Measurements from ENCODE around the gene FASTKD3.
A peak's percentile ranks its signal among the peaks of the same experiment; 100 is the strongest.

The FASTKD3 gene

GRCh38 chr5:7877851-7878250 is 9.0 kb upstream of the FASTKD3 start:
- no peak for DNase-seq

DNA sequence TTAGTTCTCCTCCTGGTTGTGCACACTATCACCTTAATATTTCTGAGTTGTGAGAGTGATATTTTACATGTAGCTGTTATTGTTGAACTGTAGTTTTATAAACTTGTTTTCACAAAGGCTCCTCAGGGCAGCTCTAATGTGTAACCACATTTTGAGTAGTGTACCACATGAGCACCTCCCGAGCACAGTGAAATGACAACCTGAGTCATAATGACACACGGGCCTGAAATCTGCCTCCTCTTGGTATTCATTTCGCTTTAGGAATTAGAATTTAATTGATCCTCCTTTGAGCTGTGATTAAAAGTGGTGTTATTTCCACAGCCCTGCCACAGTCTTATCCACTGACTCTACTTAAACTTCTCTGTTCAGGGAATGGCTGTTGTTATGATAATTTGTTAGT is 8.0 kb upstream of the FASTKD3 start:
- no peak for DNase-seq

DNA sequence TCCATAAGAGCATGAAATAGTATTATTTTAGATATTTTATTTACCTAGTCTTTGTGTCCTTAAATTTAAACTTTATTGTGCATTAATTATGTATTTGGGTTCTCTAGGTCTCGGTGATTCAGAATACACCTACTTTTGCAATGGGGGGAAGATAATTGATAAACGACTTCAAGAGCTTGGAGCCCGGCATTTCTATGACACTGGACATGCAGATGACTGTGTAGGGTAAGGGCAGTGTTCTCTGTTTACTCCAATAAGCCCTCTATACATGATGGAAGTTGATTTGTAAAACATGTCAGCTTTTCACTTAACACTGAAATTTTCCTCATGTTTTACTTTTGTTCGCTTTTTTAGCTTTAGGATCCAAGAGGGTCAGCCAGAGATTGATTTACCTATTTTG is 6.3 kb upstream of the FASTKD3 start:
- no peak for DNase-seq

DNA sequence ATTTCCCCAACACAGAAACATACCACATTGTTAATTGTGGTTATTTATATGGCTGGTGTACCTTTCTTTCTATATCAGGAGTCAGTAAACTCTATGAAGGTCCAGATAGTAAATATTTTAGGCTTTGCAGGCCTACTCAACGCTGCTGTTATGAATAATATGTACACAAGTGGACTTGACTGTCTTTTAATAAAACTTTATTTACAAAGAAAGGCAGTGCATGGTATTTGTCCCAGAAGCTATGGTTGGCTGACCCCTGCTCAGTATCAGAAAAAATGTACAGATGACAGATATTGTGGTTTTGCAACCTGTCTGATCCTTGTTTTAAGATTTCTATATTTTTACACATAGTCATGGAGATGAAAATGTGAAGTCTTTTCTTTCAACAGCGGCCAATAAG is 5.8 kb upstream of the FASTKD3 start:
- DNase-seq, result no peak

DNA sequence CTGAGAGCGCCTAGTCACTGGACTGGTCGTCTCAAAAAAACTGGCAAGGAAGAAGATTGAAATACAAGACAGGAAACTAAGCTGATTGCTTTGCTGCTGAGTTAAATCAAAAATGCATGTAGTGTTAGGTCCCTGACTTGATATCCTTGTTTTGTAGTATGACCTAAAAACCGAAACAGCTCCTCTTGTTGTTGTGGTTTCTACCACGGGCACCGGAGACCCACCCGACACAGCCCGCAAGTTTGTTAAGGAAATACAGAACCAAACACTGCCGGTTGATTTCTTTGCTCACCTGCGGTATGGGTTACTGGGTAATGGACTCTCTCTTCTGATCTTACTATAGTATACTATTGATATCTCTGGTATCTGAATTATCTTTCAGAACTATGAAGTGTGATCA is 4.4 kb upstream of the FASTKD3 start:
- no peak for DNase-seq

DNA sequence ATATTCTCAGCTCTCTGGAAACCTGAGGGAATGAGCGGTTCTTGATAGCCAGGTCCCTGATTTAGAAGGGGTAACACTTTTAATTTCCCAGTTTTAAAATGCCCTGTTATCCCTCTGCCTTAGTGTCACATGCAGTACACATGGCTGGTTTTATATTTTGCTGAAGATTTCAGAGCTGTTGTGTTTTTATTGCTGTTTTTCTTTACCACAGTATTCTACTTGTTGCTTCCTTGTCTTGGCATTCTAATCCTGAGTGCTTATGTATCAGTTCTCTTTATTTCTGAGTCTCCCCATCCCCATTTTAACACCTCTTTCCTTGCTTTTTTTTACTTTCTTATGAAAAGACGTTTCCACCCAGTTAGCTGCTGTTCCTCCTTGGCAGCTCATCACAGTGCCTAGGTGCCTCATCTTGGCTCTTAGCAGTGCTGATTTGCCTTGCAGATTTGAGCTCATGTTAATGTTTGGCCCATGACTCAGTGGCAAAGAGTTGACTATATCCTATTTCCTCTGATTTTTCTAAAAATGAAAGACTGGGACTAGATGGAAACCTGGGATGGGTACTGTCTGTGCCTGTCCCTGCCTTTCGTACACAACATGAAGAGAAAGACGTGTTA is 3.8 kb upstream of the FASTKD3 start:
- DNase-seq, result no peak

DNA sequence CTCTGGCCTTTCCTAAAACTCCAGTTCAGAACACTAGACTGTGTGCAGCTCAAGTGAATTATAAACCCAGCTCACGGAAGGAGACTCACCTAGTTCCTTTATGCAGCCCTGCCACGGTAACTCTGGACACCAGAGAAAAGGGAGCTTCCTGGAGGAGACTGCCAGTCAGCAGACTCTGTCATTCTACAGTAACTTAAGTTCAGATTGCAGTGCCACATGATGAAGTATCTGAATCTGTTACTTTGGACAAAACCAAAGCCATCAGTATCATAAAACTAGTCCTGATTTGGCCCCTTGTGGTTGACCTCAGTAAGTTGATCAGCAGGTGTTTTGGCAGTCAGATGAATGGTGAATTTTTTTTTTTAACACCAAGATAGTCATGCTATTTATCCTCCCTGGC is 2.8 kb upstream of the FASTKD3 start:
- DNase-seq, result no peak

DNA sequence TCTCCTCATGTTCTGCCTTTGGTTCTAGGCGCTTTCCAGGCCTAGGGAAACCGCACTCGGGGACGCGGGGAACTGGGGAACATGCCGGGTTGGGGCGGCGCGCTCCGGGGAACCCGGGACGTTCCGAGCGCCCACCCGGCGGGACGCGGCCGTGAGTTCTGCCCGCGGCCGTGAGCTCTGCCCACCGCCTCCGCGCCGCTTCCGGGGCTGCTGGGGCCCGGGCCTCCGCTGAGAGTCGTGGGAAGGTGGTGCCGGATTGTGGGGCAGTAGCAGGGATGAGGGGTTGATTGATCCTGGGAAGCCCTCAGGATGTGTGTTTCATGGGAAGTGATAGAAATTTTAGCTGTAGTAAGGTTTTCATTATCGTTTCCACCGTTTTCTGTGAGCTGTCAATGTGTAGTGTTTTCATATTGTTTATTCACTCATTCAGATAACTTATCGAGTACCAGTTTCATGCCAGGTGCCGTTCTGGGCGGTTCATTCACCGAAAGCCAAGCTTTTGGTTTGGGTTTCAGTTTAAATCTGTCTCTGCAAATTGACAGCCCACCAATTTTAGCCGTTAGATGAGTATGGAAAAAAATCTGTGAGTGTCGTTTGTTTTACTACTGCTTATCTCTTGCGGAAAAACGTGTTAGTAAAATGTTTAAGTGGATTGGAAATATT is 774 bp upstream of the FASTKD3 start:
- DNase-seq, result no peak

GRCh38 chr5:7868427-7868772 is 431 bp downstream of the FASTKD3 start:
- no peak for DNase-seq

GRCh38 chr5:7867260-7867659 is 1.6 kb downstream of the FASTKD3 start:
- DNase-seq, result no peak

DNA sequence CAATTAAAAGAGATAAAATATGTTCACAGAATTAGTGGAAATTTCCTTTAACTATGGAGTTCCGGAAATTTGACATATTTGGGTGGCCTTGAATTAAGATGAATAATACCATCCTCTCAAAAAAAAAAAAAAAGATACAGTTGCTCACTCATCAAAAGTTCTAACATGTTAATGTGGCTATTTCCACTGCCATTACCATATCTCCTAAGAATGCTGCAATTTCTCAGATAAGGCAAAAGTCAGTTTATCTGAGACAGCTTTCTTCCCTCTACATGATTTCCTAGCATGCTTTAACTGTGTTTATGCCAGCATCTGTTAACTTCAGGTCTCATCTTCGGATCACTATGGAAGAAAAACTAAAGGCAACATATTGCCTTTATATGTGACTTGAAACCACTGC is 2.6 kb downstream of the FASTKD3 start:
- DNase-seq, result no peak

- no peak for DNase-seq
These were observed 10.8 kb downstream of the FASTKD3 start for GRCh38 chr5:7857926-7858632.

GRCh38 chr5:7857361-7857760 is 11.5 kb downstream of the FASTKD3 start:
- no peak for DNase-seq

- DNase-seq, result no peak
These were observed 12.0 kb downstream of the FASTKD3 start for GRCh38 chr5:7856855-7857254.

DNA sequence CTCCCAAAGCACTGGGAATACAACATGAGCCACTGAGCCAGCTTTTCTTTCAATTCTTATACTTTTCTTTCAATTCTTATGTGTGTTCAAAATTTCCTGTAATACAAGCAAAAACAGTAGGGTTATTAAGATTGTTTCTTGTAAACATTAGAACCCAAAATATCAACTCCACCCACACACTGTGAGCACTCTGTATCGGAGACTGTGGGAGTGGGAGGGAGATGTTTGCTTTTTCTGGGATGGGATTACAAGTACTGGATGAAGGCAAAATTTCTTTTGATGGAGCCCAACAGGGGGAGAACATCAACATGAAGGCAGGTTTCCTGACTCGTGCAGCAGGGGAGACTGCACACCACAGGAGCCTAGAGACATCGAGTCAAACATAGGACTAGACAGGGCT is 13.2 kb downstream of the FASTKD3 start:
- DNase-seq, result no peak

DNA sequence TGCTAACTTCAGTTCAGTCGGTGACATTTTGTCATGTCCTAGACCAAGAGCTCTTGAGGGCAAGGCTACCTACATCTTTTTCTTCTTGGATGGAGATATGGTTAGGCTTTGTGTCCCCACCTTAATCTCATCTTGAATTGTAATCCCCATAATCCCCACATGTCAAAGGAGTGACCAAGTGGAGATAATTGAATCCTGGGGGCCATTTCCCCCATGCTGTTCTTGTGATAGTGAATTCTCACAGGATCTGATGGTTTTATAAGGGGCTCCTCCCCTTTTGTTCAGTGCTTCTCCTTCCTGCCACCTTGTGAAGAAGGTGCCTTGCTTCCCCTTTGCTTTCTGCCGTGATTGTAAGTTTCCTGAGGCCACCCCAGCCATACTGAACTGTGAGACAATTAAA is 15.8 kb downstream of the FASTKD3 start:
- DNase-seq, result no peak

GRCh38 chr5:7852542-7852941 is 16.3 kb downstream of the FASTKD3 start:
- no peak for DNase-seq

GRCh38 chr5:7851617-7852289 is 17.1 kb downstream of the FASTKD3 start:
- no peak for DNase-seq

- DNase-seq, result no peak
These were observed 17.6 kb downstream of the FASTKD3 start for GRCh38 chr5:7851240-7851592.

GRCh38 chr5:7850395-7851239 is 18.2 kb downstream of the FASTKD3 start, which contains the start of gene CFAP90:
Gene CFAP90, minus strand, starts transcription at chr5:7851133. Its CDS starts 112 bp downstream, at chr5:7851021.
- peak; percentile 23 for DNase-seq

DNA sequence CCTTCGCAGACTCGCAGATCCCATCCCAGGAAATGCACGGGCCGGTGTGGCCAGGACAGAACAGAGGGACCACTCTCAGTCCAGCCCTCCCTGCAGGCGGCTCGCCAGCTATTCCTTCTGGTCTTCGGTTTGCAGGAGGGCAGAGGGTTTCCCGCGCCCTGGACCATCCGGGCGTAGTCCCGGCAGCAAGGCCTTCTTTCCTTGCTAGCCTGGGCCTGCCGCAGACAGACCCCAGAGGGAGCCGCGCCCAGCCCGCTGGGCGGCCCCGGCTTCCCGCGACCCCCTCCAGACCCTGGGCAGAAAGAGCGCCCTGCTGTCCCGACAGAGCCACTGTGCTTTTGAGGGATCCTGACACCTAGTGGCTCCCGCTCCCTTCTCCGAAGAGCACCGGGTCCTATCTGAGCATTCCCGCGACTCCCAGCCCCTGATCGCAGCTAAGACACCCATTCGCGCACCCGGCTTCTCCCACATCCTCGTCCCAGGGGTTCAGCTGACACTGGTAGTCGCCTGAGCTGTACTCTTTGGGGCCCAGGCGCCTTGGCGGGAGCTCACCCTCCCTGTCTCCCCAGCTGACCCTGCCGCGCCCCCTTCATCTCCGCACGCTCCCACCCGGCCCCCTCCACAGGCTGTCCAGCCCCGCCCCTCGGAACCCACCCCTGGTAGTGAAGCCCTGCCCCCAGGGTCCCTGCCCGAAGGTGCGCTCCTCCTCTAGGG is 19.0 kb downstream of the FASTKD3 start:
- peak; percentile 17 for DNase-seq

DNA sequence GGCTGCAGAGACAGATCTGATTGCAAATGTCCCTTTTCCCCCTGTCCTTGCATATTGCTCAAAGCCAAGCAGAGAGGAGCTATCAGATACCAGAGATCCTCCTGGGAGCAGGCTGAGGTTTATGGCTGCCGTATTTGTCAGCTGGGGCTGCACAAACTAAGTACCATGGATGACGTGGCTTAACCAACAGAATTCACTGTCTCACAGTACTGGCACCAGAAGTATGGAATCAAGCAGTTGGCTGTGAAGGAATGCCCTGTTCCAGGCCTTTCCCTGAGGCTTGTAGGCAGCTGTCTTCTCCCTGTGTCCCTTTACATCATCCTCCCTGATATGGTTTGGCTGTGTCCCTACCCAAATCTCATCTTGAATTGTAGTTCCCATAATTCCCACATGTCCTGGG is 20.5 kb downstream of the FASTKD3 start:
- no peak for DNase-seq
